WI38 (cell line): ENCODE measurements around the gene BROX.
"Not testable (repeated sequence)": the region's sequence is repeated elsewhere in the genome, so short reads cannot be mapped to it uniquely, and the experiment has no call there.

ENCODE experiments used
- H3K4me3 ChIP-seq: 2 replicates; pipeline ENCODE4 v1.5.1; 2011; ENCODE audit warnings: low read depth, mild to moderate bottlenecking, control low read depth, low read length
- CTCF ChIP-seq: IDR thresholded peaks from 2 replicates; pipeline ENCODE4 v1.5.1; 2012; ENCODE audit warnings: low read depth, mild to moderate bottlenecking, control low read depth, low read length

BROX gene

GRCh38 chr1:222732216-222733159 is 20.1 kb downstream of the BROX start:
- no peak for TF ChIP-seq CTCF
- no peak overlapping the region for H3K4me3 ChIP-seq

- H3K4me3 ChIP-seq: no peak overlapping the region
- no peak for TF ChIP-seq CTCF
Measured at GRCh38 chr1:222734740-222735139, 22.4 kb downstream of the BROX start.

GRCh38 chr1:222736470-222736869 is 24.1 kb downstream of the BROX start:
- no peak overlapping the region for H3K4me3 ChIP-seq
- no peak for TF ChIP-seq CTCF

- H3K4me3 ChIP-seq: no peak within 1 kb of the TSS
- no peak for TF ChIP-seq CTCF
Measured at GRCh38 chr1:222736972-222737371, 24.6 kb downstream of the BROX start, which contains the start of gene FAM177B. TSS of gene FAM177B (plus strand) at chr1:222737202. CDS start at chr1:222746546, 9,344 bp downstream.

GRCh38 chr1:222739465-222739864 is 27.1 kb downstream of the BROX start:
- no peak overlapping the region for H3K4me3 ChIP-seq
- no peak for TF ChIP-seq CTCF

- no peak overlapping the region for H3K4me3 ChIP-seq
Measured at GRCh38 chr1:222739929-222740328, 27.6 kb downstream of the BROX start.

GRCh38 chr1:222741630-222742457 is 29.5 kb downstream of the BROX start:
- not testable (repeated sequence) for H3K4me3 ChIP-seq

More at GRCh38 chr1:222739929-222740328, 27.6 kb downstream of the BROX start:
- TF ChIP-seq CTCF: no peak
